ENCODE measurements around the gene PDE4B. TPM values are rescaled to one million over a fixed set of nuclear protein-coding genes. Genes with fewer than 3 reads are reported as not detected.

Gene PDE4B
- polyA plus RNA-seq, 1 donor from 2014 or later: 135 TPM

GRCh38 chr1:66351478-66351877 lies 558.8 kb downstream of the PDE4B start:
- peaks cover 14% of the 10 kb centered on the region for H3K79me2 ChIP-seq (replicated peaks; ENCODE audit: insufficient read depth, low read length)
- peak overlapping the region; percentile 34 for H3K4me3 ChIP-seq (ENCODE audit: low read length)
- peak overlapping the region; percentile 19 for H3K27ac ChIP-seq (ENCODE audit: low read length)
- H3F3A ChIP-seq (ENCODE audit: insufficient read depth, low read length, poor library complexity, severe bottlenecking): peaks cover 4% of the 10 kb centered on the region
- H3K9me2 ChIP-seq (ENCODE audit: insufficient read depth, low read length): no peaks in the 10 kb centered on the region
- H4K20me1 ChIP-seq (ENCODE audit: insufficient read depth): no peaks in the 10 kb centered on the region
- no peaks in the 10 kb centered on the region for H3K9me3 ChIP-seq (ENCODE audit: low read length)
- H3K27me3 ChIP-seq (ENCODE audit: insufficient read depth, low read depth, low read length): no peaks in the 10 kb centered on the region
- H3K4me2 ChIP-seq (ENCODE audit: low read length): peak overlapping the region; percentile 93
- no peak overlapping the region for H3K9ac ChIP-seq (ENCODE audit: low read length)
- TF ChIP-seq SMC3 (conservative IDR thresholded peaks at IDR 0.05; ENCODE audit: poor library complexity) (no peak), POLR2AphosphoS5 (IDR thresholded peaks at IDR 0.05) (no peak), EZH2 (IDR thresholded peaks at IDR 0.05; ENCODE audit: borderline replicate concordance, insufficient read depth, low read length, poor library complexity, severe bottlenecking) (no peak), TAF1 (IDR thresholded peaks at IDR 0.05; ENCODE audit: low read depth) (no peak), MXI1 (conservative IDR thresholded peaks at IDR 0.05; ENCODE audit: poor library complexity, severe bottlenecking) (no peak), REST (IDR thresholded peaks at IDR 0.05; ENCODE audit: borderline replicate concordance) (no peak), RAD21 (conservative IDR thresholded peaks at IDR 0.05) (no peak), EP300 (conservative IDR thresholded peaks at IDR 0.05; ENCODE audit: poor library complexity, severe bottlenecking) (no peak), CTCF (IDR thresholded peaks at IDR 0.05; ENCODE audit: poor library complexity, severe bottlenecking) (no peak)
- H2AFZ ChIP-seq (ENCODE audit: low read depth, low read length): no peak overlapping the region
- H3K36me3 ChIP-seq (ENCODE audit: insufficient read depth, low read length): no peaks in the 10 kb centered on the region

GRCh38 chr1:66351913-66352312 lies 559.2 kb downstream of the PDE4B start:
- no peaks in the 10 kb centered on the region for H4K20me1 ChIP-seq (ENCODE audit: insufficient read depth)
- H3K9me2 ChIP-seq (ENCODE audit: insufficient read depth, low read length): no peaks in the 10 kb centered on the region
- no peak overlapping the region for H3K9ac ChIP-seq (ENCODE audit: low read length)
- H2AFZ ChIP-seq (ENCODE audit: low read depth, low read length): no peak overlapping the region
- TF ChIP-seq REST (IDR thresholded peaks at IDR 0.05; ENCODE audit: borderline replicate concordance) (no peak), EZH2 (IDR thresholded peaks at IDR 0.05; ENCODE audit: borderline replicate concordance, insufficient read depth, low read length, poor library complexity, severe bottlenecking) (no peak), RAD21 (conservative IDR thresholded peaks at IDR 0.05) (no peak), TAF1 (IDR thresholded peaks at IDR 0.05; ENCODE audit: low read depth) (no peak), EP300 (conservative IDR thresholded peaks at IDR 0.05; ENCODE audit: poor library complexity, severe bottlenecking) (no peak), MXI1 (conservative IDR thresholded peaks at IDR 0.05; ENCODE audit: poor library complexity, severe bottlenecking) (no peak), SMC3 (conservative IDR thresholded peaks at IDR 0.05; ENCODE audit: poor library complexity) (no peak), POLR2AphosphoS5 (IDR thresholded peaks at IDR 0.05) (no peak), CTCF (IDR thresholded peaks at IDR 0.05; ENCODE audit: poor library complexity, severe bottlenecking) (no peak)
- peaks cover 4% of the 10 kb centered on the region for H3F3A ChIP-seq (ENCODE audit: insufficient read depth, low read length, poor library complexity, severe bottlenecking)
- no peaks in the 10 kb centered on the region for H3K27me3 ChIP-seq (ENCODE audit: insufficient read depth, low read depth, low read length)
- no peaks in the 10 kb centered on the region for H3K36me3 ChIP-seq (ENCODE audit: insufficient read depth, low read length)
- peak overlapping the region; percentile 34 for H3K4me3 ChIP-seq (ENCODE audit: low read length)
- peak overlapping the region; percentile 93 for H3K4me2 ChIP-seq (ENCODE audit: low read length)
- H3K27ac ChIP-seq (ENCODE audit: low read length): peak overlapping the region; percentile 85
- no peaks in the 10 kb centered on the region for H3K9me3 ChIP-seq (ENCODE audit: low read length)
- H3K79me2 ChIP-seq (replicated peaks; ENCODE audit: insufficient read depth, low read length): peaks cover 16% of the 10 kb centered on the region

Measured in neural cell (in vitro differentiated cells).